ENCODE data around the gene ITPKB. TPM values are rescaled to one million over a fixed set of nuclear protein-coding genes. Genes with fewer than 3 reads are reported as not detected.

Gene ITPKB
- total RNA-seq, 2 experiments from 2014 or later = 37.5 to 38.5 TPM

DNA sequence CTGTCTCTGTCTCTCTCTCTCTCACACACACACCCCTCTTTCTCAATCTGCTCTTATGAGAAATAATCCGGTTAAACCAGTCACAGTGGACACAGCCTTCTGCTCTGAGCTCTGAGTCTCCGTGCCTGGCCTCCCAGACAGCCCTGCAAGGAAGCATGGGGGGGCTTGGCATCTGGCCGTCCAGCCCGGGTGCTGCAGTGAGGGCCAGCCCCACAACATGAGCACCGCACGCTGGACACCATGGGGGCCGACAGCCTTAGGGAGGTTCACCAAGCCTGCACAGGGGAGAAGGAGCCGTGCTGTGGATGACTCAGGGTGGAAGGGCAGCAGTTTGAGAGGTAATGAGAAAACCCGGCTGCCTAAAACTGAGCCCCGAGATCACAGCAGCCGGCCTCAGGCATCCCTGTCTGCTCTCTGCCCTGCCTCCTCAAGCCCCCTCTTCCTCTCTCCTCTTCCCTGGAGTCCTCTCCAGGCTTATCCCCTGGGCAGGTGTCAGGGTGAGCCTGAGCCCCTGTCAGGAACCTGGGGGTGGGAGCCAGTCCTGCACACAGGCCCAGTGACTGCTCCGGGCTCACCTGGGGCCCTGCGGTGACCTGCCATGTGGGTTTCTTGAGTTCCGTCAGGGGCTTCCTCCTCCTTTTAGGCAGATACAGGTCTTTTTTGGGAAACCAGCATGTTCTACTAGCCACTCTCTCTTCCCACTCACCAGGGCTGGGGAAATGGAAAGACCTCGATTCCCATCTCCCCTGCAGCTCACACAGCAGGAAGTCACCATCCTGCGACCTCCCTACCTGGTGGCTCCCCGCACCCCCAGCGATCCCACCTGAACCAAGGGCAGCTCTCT is 92.8 kb downstream of the ITPKB start:
- H3K9me3 Mint-ChIP-seq = no peaks in the 10 kb centered on the region
- no peak overlapping the region for H3K4me3 Mint-ChIP-seq
- ChIA-PET CTCF (interaction anchor here (0.5 to 4.0 kb wide), 3 partner anchors 12 to 168 kb away, joined by 4 to 24 read pairs (median 5); no protein-coding TSS in a partner anchor), POLR2A (interaction anchor here (0.8 kb wide), 1 partner anchor 13 kb away, joined by 3 read pairs; no protein-coding TSS in a partner anchor)
- intact Hi-C loops (cut with micrococcal nuclease) = no loop called here
- peak overlapping the region; percentile 42 for H3K27ac Mint-ChIP-seq
- peaks cover 74% of the 10 kb centered on the region for H3K4me1 Mint-ChIP-seq (ENCODE audit: low read depth)
- no peak for DNase-seq
- H3K27me3 Mint-ChIP-seq = no peaks in the 10 kb centered on the region
- H3K36me3 Mint-ChIP-seq = peaks cover 41% of the 10 kb centered on the region

DNA sequence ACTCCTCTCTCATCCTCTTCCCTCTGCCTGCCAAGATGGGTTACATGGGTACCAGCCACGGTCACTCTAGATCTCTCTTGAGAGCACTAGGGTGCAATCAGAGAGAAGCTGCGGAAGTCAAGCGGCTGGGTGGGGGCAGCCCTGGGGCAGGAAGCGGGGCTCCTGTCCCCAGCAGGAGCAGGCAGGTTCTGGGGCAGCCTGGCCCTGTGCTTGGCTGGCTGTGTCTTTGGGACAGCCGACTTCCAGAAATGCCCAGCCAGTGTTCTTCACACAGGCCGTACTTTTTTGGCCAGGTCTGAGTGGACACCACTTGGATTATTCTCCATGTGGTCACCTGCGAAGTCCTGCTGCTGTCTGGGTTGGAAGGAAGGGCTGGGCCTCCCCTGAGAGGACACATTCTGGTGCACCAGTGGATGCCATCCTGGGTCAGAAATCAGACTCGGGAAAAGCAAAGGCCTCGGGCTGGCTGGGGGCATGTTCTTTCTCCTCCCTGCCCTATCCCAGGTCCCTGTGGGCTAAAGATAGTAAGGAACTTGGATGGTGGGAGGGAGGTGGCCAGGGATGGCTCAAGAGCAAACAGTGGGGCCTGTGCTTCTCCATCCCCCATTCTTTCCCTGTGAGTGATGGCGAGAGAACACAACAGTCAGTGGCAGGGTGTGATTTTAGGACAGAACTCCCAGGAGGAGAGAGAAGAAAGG is 93.7 kb downstream of the ITPKB start:
- Mint-ChIP-seq H3K27ac (peak overlapping the region; percentile 43), H3K4me1 (ENCODE audit: low read depth) (peaks cover 66% of the 10 kb centered on the region), H3K36me3 (peaks cover 43% of the 10 kb centered on the region), H3K4me3 (no peak overlapping the region), H3K9me3 (no peaks in the 10 kb centered on the region), H3K27me3 (no peaks in the 10 kb centered on the region)
- no peak for DNase-seq
- ChIA-PET CTCF (interaction anchor here (0.5 to 4.0 kb wide), 2 partner anchors 11 to 168 kb away, joined by 4 to 24 read pairs; no protein-coding TSS in a partner anchor), POLR2A (interaction anchor here (0.8 to 1.1 kb wide), 2 partner anchors 12 to 32 kb away, joined by 3 read pairs; no protein-coding TSS in a partner anchor)
- intact Hi-C loops (cut with micrococcal nuclease) = no loop called here

- ChIA-PET CTCF (interaction anchor here (0.9 to 4.3 kb wide), 9 partner anchors 9 to 184 kb away, joined by 3 to 24 read pairs (median 6); no protein-coding TSS in a partner anchor), POLR2A (interaction anchor here (1.1 to 2.9 kb wide), 7 partner anchors 9 to 183 kb away, joined by 3 to 18 read pairs (median 5); no protein-coding TSS in a partner anchor)
- intact Hi-C loops (cut with micrococcal nuclease) = no loop called here
Measured at GRCh38 chr1:226644541-226645176, 94.4 kb downstream of the ITPKB start.

DNA sequence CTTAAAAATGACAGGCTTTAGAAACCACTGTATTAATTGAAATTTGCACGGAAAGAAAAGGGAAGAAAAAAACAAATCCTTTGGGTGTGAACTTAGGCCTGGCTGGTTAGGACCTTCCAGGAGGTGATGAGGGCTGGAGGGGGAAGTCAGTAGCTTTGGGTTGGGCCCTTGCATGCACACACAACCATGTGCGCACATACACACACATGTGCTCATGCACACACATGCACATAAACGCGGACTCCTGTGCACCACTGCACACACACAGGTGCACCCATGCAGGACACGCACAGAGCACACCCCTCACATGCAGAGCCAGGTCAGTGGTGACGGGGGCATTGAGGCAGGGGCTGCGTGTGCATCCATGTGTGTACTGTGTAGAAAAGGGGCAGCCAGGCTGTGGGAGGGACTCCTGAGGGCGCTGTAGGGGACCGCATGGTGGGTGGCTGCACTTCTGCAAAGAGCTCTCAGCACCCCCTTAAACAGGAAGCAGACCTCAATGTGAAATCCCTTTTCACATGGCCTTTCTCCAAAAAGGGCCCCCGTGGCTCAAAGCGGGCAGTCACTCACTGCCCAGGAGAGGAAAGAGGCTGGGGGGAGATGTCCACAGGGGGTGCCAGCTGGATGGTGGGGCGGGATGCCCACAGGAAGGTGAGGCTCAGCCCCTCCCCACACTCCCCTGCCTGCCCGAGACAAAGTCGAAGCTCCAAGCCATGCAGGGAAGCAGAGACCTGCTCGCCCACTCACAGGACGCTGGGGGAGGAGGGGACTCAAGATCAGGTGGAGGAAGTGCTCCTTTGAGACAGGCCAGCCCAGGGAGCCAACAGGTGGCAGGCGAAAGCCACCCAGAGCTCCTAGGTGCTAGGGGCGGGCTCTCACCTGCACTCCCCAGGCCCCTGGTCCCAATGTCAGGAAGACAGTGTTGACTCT is 95.2 kb downstream of the ITPKB start:
- Mint-ChIP-seq H3K36me3 (peaks cover 46% of the 10 kb centered on the region), H3K4me1 (ENCODE audit: low read depth) (peaks cover 55% of the 10 kb centered on the region), H3K9me3 (no peaks in the 10 kb centered on the region), H3K4me3 (peak overlapping the region; percentile 23), H3K27me3 (no peaks in the 10 kb centered on the region), H3K27ac (peak overlapping the region; percentile 80)
- peak; percentile 69 for DNase-seq
- POLR2A ChIA-PET = interaction anchor here (1.0 to 2.9 kb wide), 8 partner anchors 10 to 184 kb away, joined by 3 to 18 read pairs (median 4); no protein-coding TSS in a partner anchor
- CTCF ChIA-PET = interaction anchor here (0.9 to 4.3 kb wide), 11 partner anchors 10 to 185 kb away, joined by 3 to 24 read pairs (median 4); no protein-coding TSS in a partner anchor
- intact Hi-C loops (cut with micrococcal nuclease) = loop anchor here (1.0 kb wide), 3 partner anchors 9 to 19 kb away; no protein-coding TSS in a partner anchor

More at GRCh38 chr1:226644541-226645176, 94.4 kb downstream of the ITPKB start:
- Mint-ChIP-seq H3K27ac (peak overlapping the region; percentile 80), H3K4me1 (ENCODE audit: low read depth) (peaks cover 62% of the 10 kb centered on the region), H3K27me3 (no peaks in the 10 kb centered on the region), H3K9me3 (no peaks in the 10 kb centered on the region), H3K36me3 (peaks cover 44% of the 10 kb centered on the region), H3K4me3 (peak overlapping the region; percentile 23)
- DNase-seq = no peak

DNA sequence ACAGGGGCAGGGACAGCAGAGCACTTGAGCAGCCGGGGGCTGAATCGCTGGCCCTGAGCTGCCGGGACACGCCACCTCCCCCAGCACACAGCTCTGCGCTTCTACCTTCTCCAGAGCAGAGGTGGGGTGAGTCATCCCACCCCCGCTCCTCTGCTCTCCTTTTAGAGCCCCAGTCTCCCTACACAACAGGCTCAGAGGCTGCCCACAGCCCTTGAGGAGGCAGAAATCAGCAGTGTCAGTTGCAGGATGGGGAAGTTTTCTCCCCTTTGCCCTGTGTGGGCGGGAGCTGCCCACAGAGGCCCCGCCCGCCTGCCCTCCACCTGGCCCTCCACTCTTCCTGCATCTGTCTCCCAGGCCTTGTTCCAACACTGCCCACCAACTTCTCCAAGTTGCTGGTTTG is 95.9 kb downstream of the ITPKB start:
- peaks cover 41% of the 10 kb centered on the region for H3K36me3 Mint-ChIP-seq
- H3K27me3 Mint-ChIP-seq = no peaks in the 10 kb centered on the region
- H3K9me3 Mint-ChIP-seq = no peaks in the 10 kb centered on the region
- intact Hi-C loops (cut with micrococcal nuclease) = loop anchor here (1.0 kb wide), 3 partner anchors 8 to 20 kb away; no protein-coding TSS in a partner anchor
- POLR2A ChIA-PET = interaction anchor here (1.0 to 2.9 kb wide), 6 partner anchors 10 to 185 kb away, joined by 3 to 18 read pairs (median 6); no protein-coding TSS in a partner anchor
- H3K27ac Mint-ChIP-seq = peak overlapping the region; percentile 76
- CTCF ChIA-PET = interaction anchor here (0.7 to 4.3 kb wide), 9 partner anchors 8 to 185 kb away, joined by 3 to 24 read pairs (median 6); no protein-coding TSS in a partner anchor
- H3K4me3 Mint-ChIP-seq = peak overlapping the region; percentile 14
- peak; percentile 86 for DNase-seq
- H3K4me1 Mint-ChIP-seq (ENCODE audit: low read depth) = peaks cover 57% of the 10 kb centered on the region

DNA sequence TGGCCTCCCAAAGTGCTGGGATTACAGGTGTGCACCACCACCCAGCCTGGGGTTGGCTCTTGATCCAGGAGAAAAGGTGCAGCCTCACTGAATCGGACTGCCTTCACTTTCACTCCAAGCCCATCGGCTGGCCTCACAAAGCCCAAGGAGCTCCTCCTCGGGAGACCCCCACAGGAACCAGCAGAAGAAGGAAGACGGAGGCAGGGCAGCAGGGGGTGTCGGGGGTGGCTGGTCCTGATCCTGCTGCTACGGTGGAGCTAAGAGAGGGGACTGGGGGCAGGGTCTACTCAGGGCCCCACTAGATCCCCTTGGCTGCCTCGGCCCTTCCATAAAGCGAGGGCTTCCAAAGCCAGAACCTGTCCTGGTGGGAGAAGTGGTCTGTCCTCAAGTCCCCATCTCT is 96.7 kb downstream of the ITPKB start:
- no peaks in the 10 kb centered on the region for H3K27me3 Mint-ChIP-seq
- peaks cover 38% of the 10 kb centered on the region for H3K36me3 Mint-ChIP-seq
- CTCF ChIA-PET = interaction anchor here (0.7 to 4.3 kb wide), 6 partner anchors 8 to 186 kb away, joined by 3 to 24 read pairs (median 11); no protein-coding TSS in a partner anchor
- no peaks in the 10 kb centered on the region for H3K9me3 Mint-ChIP-seq
- intact Hi-C loops (cut with micrococcal nuclease) = no loop called here
- POLR2A ChIA-PET = interaction anchor here (2.0 to 2.9 kb wide), 4 partner anchors 11 to 56 kb away, joined by 5 to 18 read pairs (median 8); no protein-coding TSS in a partner anchor
- H3K27ac Mint-ChIP-seq = peak overlapping the region; percentile 76
- DNase-seq = no peak
- H3K4me3 Mint-ChIP-seq = no peak overlapping the region
- peaks cover 58% of the 10 kb centered on the region for H3K4me1 Mint-ChIP-seq (ENCODE audit: low read depth)

DNA sequence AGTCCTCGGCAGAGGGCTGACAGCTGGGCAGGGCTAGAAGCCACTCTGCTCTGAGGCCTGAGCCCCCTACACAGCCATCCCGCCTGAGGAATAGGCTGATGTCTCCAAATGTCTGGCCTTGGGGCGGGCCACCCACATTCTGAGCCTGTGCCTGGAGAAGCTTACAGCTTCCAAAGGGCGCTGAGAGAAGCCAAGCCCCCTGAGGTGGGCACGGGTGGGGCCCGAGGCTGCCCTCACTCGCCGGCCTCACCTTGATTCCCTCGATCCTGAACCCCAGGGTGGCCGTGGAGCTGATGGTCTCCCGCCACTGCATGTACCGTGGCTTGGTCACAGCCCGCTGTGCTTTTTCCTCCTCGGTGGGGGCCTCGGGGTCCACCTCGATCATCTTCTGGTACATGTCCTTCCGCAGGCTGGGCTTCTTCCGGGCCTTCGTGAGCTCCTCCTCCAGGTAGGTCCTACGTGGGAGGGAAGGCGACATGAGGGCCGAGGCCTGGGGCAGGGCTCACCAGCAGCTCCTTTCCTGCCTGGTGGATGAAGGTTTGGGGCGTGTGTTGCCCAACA is 97.3 kb downstream of the ITPKB start:
- Mint-ChIP-seq H3K4me1 (ENCODE audit: low read depth) (peaks cover 60% of the 10 kb centered on the region), H3K27ac (no peak overlapping the region), H3K27me3 (no peaks in the 10 kb centered on the region), H3K36me3 (peaks cover 35% of the 10 kb centered on the region), H3K4me3 (no peak overlapping the region), H3K9me3 (no peaks in the 10 kb centered on the region)
- intact Hi-C loops (cut with micrococcal nuclease) = no loop called here
- DNase-seq = no peak
- ChIA-PET CTCF (interaction anchor here (1.5 to 4.3 kb wide), 2 partner anchors 46 to 186 kb away, joined by 6 to 23 read pairs; no protein-coding TSS in a partner anchor), POLR2A (interaction anchor here (2.9 kb wide), 1 partner anchor 21 kb away, joined by 18 read pairs; no protein-coding TSS in a partner anchor)

- Mint-ChIP-seq H3K27me3 (no peaks in the 10 kb centered on the region), H3K4me3 (no peak overlapping the region), H3K4me1 (ENCODE audit: low read depth) (peaks cover 60% of the 10 kb centered on the region), H3K27ac (peak overlapping the region; percentile 6), H3K36me3 (peaks cover 30% of the 10 kb centered on the region), H3K9me3 (no peaks in the 10 kb centered on the region)
- no peak for DNase-seq
- intact Hi-C loops (cut with micrococcal nuclease) = no loop called here
- ChIA-PET POLR2A (no interaction called here), CTCF (interaction anchor here (1.4 to 4.3 kb wide), 3 partner anchors 13 to 188 kb away, joined by 4 to 23 read pairs (median 6); no protein-coding TSS in a partner anchor)
Measured at GRCh38 chr1:226640321-226641136, 98.6 kb downstream of the ITPKB start.

DNA sequence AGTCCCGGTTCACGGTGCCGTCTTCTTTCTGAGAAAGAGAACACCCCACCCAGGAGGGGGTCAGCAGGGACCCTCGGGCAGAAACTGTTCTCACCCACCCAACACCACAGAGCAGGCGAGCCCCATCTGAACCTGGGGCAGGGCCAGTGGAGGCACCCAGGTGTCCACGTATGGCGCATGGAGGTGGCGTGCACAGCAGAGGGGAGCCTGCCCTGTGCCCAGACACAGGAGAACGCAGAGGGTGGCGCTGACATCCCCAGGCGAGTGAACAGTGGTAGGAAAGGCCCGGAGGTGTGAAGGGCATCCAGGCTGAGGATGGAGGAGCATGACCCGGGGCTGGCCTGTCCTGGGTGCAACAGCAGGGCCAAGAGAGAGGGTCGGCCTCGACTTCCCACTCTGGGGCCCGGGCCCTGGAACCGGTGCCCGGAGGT is 99.4 kb downstream of the ITPKB start:
- Mint-ChIP-seq H3K27me3 (no peaks in the 10 kb centered on the region), H3K36me3 (peaks cover 33% of the 10 kb centered on the region), H3K9me3 (no peaks in the 10 kb centered on the region), H3K27ac (no peak overlapping the region), H3K4me1 (ENCODE audit: low read depth) (peaks cover 61% of the 10 kb centered on the region), H3K4me3 (no peak overlapping the region)
- intact Hi-C loops (cut with micrococcal nuclease) = no loop called here
- CTCF ChIA-PET = interaction anchor here (1.4 kb wide), 1 partner anchor 14 kb away, joined by 4 read pairs; no protein-coding TSS in a partner anchor
- POLR2A ChIA-PET = no interaction called here
- no peak for DNase-seq

All from activated CD4-positive, alpha-beta memory T cell treated with anti-CD3 and anti-CD28 coated beads for 36 hours (primary cell).